ENCODE measurements around the gene SLC51A. TPM values are rescaled to one million over a fixed set of nuclear protein-coding genes. Genes with fewer than 3 reads are reported as not detected.
"Not testable (repeated sequence)": the region's sequence is repeated elsewhere in the genome, so short reads cannot be mapped to it uniquely, and the experiment has no call there.

The SLC51A gene
- total RNA-seq = not detected

DNA sequence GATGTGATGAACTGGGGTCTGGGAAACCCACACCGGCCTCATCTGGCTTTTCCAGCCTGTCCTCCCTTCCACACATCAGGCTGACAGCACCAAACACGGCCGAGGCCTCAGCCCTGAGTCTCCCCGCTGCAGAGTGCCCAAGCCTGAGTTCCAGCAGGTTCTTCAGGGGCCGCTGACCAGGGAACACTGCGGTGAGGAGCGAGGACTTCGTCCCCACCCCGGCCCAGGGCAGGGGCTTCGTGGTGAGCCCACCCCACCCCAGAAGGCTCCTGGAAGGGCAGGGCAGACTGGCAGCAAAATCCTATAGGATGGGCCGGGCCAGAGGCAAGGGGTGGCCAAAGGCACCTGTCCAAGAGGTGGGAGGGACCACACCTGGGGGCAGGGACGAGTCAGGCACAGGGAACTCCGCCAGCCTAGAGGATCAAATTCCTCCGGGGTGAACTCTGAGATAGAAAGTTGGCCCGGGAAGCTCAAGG, at the start of gene SLC51A:
Gene SLC51A, plus strand, starts transcription at position 446 of the 476 bp plus-strand sequence. CDS start 179 bp downstream, outside the sequence.
- Mint-ChIP-seq H3K36me3 (ENCODE audit: low read depth) (no peaks in the 10 kb centered on the region), H3K4me3 (no peak within 1 kb of the TSS), H3K4me1 (ENCODE audit: low read depth) (peaks cover 17% of the 10 kb centered on the region), H3K9me3 (no peaks in the 10 kb centered on the region), H3K27ac (peak within 1 kb of the TSS; percentile 46), H3K27me3 (no peaks in the 10 kb centered on the region)
- DNase-seq (no peak), ATAC-seq (no peak)
- POLR2A ChIA-PET = interaction anchor here (1.4 kb wide), 1 partner anchor 9 kb away, joined by 3 read pairs; no protein-coding TSS in a partner anchor
- CTCF ChIA-PET = interaction anchor here (1.8 kb wide), 1 partner anchor 142 kb away, joined by 4 read pairs; no protein-coding TSS in a partner anchor
- TF ChIP-seq, protein P1, sequence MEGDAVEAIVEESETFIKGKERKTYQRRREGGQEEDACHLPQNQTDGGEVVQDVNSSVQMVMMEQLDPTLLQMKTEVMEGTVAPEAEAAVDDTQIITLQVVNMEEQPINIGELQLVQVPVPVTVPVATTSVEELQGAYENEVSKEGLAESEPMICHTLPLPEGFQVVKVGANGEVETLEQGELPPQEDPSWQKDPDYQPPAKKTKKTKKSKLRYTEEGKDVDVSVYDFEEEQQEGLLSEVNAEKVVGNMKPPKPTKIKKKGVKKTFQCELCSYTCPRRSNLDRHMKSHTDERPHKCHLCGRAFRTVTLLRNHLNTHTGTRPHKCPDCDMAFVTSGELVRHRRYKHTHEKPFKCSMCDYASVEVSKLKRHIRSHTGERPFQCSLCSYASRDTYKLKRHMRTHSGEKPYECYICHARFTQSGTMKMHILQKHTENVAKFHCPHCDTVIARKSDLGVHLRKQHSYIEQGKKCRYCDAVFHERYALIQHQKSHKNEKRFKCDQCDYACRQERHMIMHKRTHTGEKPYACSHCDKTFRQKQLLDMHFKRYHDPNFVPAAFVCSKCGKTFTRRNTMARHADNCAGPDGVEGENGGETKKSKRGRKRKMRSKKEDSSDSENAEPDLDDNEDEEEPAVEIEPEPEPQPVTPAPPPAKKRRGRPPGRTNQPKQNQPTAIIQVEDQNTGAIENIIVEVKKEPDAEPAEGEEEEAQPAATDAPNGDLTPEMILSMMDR (IDR thresholded peaks at IDR 0.05) = no peak
- intact Hi-C loops (cut with micrococcal nuclease) = no loop called here

DNA sequence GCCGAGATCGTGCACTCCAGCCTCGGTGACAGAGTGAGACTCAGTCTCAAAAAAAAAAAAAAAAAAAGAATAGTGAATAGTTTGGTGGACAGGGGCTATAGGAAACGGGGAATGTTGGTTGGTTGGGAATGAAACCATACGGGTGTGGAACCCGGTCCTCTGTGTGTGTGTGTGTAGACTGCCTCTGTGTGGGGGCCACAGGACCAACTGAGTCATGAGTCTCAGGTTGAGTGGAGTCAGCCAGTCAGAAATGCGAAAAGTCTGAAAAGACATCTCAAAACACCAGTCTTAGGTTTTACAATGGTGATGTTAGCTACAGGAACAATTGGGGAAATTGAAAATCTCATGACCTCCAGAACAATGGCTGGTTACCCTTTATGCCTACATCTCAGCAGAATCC, 49.6 kb upstream of the SLC51A start:
- Mint-ChIP-seq H3K36me3 (ENCODE audit: low read depth) (no peaks in the 10 kb centered on the region), H3K4me3 (no peak overlapping the region), H3K27me3 (no peaks in the 10 kb centered on the region), H3K9me3 (no peaks in the 10 kb centered on the region), H3K27ac (peak overlapping the region; percentile 50), H3K4me1 (ENCODE audit: low read depth) (peaks cover 5% of the 10 kb centered on the region)
- intact Hi-C loops (cut with micrococcal nuclease) = no loop called here
- POLR2A ChIA-PET = no interaction called here
- CTCF ChIA-PET = interaction anchor here (1.0 kb wide), 1 partner anchor 13 kb away, joined by 3 read pairs; no protein-coding TSS in a partner anchor
- ATAC-seq (peak; percentile 76), DNase-seq (peak; percentile 37)
- TF ChIP-seq, protein P1 (IDR thresholded peaks at IDR 0.05) = no peak

DNA sequence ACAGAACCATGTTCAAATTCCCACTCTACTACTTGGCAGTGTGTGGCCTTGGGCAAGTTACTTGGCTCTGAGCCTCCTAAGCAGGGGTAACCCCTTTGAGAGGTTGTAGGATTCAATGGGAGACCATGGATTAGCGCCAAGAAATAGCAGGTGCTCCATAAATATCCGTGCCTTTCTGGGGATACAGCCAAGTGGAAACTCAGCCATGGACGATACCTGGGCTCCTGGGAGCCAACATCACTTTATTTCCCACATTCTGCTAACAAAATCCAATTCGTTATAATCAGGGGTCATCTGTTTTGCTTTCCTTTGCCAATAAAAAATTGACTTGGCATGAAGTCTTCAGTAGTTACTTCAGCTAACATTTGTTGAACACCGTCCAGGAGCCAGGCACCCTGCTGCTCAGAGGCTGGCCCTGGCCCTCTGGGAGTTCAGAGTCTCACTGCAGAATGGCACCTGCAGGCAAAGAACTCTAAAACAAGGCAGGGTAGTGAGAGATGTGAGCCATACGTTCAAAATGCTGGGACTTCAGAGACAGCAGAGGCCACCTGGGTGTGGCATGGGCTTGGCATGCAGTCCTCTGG, 47.4 kb upstream of the SLC51A start:
- CTCF ChIA-PET = no interaction called here
- H3K27me3 Mint-ChIP-seq = no peaks in the 10 kb centered on the region
- ATAC-seq (no peak), DNase-seq (no peak)
- no peak overlapping the region for H3K27ac Mint-ChIP-seq
- H3K4me3 Mint-ChIP-seq = no peak overlapping the region
- no peaks in the 10 kb centered on the region for H3K9me3 Mint-ChIP-seq
- H3K36me3 Mint-ChIP-seq (ENCODE audit: low read depth) = no peaks in the 10 kb centered on the region
- TF ChIP-seq, protein P1 (IDR thresholded peaks at IDR 0.05) = no peak
- H3K4me1 Mint-ChIP-seq (ENCODE audit: low read depth) = peaks cover 5% of the 10 kb centered on the region
- intact Hi-C loops (cut with micrococcal nuclease) = no loop called here
- POLR2A ChIA-PET = no interaction called here

DNA sequence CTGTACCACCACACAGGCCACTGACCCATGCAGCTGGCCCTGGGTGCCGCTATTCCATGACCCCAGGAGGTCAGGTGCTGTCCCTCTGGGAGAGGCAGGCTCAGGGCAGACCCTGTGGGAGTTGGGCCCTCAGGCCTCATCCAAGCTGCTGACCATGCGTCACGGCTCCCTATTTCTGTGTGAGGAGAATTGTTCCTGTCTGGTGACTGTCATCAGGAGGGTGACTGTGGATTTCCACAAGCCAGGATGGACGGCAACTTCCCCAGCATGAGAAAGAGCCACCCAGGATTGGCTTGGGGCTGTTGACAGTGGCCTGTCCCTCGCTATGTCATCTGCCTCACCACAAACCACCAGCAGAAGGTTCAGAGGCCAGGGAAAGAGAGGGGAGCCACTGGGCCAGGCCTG, 46.5 kb upstream of the SLC51A start:
- ATAC-seq = no peak
- H3K27ac Mint-ChIP-seq = no peak overlapping the region
- no peaks in the 10 kb centered on the region for H3K9me3 Mint-ChIP-seq
- POLR2A ChIA-PET = no interaction called here
- intact Hi-C loops (cut with micrococcal nuclease) = no loop called here
- no peaks in the 10 kb centered on the region for H3K27me3 Mint-ChIP-seq
- TF ChIP-seq, protein P1 (IDR thresholded peaks at IDR 0.05) = no peak
- H3K4me1 Mint-ChIP-seq (ENCODE audit: low read depth) = peaks cover 5% of the 10 kb centered on the region
- no peaks in the 10 kb centered on the region for H3K36me3 Mint-ChIP-seq (ENCODE audit: low read depth)
- CTCF ChIA-PET = no interaction called here
- no peak for DNase-seq
- H3K4me3 Mint-ChIP-seq = no peak overlapping the region

DNA sequence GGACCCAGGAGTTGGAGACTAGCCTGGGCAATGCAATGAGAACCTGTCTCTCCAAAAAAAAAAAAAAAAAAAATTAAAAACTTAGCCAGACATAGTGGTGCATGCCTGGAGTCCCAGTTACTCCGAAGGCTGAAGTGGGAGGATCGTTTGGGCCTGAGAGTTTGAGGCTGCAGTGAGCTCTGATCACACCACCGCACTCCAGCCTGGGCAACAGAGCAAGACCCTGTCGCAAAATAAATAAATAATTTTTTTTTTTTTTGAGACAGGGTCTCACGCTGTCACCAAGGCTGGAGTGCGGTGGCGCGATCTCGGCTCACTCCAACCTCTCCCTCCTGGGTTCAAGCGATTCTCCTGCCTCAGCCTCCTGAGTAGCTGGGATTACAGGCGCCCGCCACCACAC, 46.0 kb upstream of the SLC51A start:
- H3K36me3 Mint-ChIP-seq (ENCODE audit: low read depth); ATAC-seq; H3K9me3 Mint-ChIP-seq; H3K27me3 Mint-ChIP-seq; H3K27ac Mint-ChIP-seq; intact Hi-C loops (cut with micrococcal nuclease); CTCF ChIA-PET; H3K4me1 Mint-ChIP-seq (ENCODE audit: low read depth); DNase-seq; H3K4me3 Mint-ChIP-seq; POLR2A ChIA-PET: not testable (repeated sequence)
